ENCODE results near the gene NCKAP5.

Gene NCKAP5

GRCh38 chr2:133130548-133131246 is 437.6 kb downstream of the NCKAP5 start:
- no peak overlapping the region for H3K4me3 ChIP-seq (ENCODE audit: control insufficient read depth, low read depth, low read length)
- no peak for TF ChIP-seq CTCF (IDR thresholded peaks at IDR 0.05; ENCODE audit: control insufficient read depth, insufficient read depth, low read depth, low read length, missing control alignments)
- no peak for DNase-seq (ENCODE audit: low read depth)

GRCh38 chr2:133124446-133124845 is 443.8 kb downstream of the NCKAP5 start:
- no peak overlapping the region for H3K4me3 ChIP-seq (ENCODE audit: control insufficient read depth, low read depth, low read length)
- no peak for TF ChIP-seq CTCF (IDR thresholded peaks at IDR 0.05; ENCODE audit: control insufficient read depth, insufficient read depth, low read depth, low read length, missing control alignments)
- DNase-seq (ENCODE audit: low read depth) = no peak

- H3K4me3 ChIP-seq (ENCODE audit: control insufficient read depth, low read depth, low read length) = no peak overlapping the region
- no peak for DNase-seq (ENCODE audit: low read depth)
- TF ChIP-seq CTCF (IDR thresholded peaks at IDR 0.05; ENCODE audit: control insufficient read depth, insufficient read depth, low read depth, low read length, missing control alignments) = no peak
These were observed 444.4 kb downstream of the NCKAP5 start for GRCh38 chr2:133123904-133124303.

- TF ChIP-seq CTCF (IDR thresholded peaks at IDR 0.05; ENCODE audit: control insufficient read depth, insufficient read depth, low read depth, low read length, missing control alignments) = no peak
- DNase-seq (ENCODE audit: low read depth) = no peak
- H3K4me3 ChIP-seq (ENCODE audit: control insufficient read depth, low read depth, low read length) = no peak overlapping the region
These were observed 444.9 kb downstream of the NCKAP5 start for GRCh38 chr2:133123393-133123792.

- no peak for DNase-seq (ENCODE audit: low read depth)
- H3K4me3 ChIP-seq (ENCODE audit: control insufficient read depth, low read depth, low read length) = no peak overlapping the region
- TF ChIP-seq CTCF (IDR thresholded peaks at IDR 0.05; ENCODE audit: control insufficient read depth, insufficient read depth, low read depth, low read length, missing control alignments) = no peak
These were observed 445.7 kb downstream of the NCKAP5 start for GRCh38 chr2:133122529-133122928.

GRCh38 chr2:133120310-133120709 is 448.0 kb downstream of the NCKAP5 start:
- no peak for DNase-seq (ENCODE audit: low read depth)
- H3K4me3 ChIP-seq (ENCODE audit: control insufficient read depth, low read depth, low read length) = no peak overlapping the region
- TF ChIP-seq CTCF (IDR thresholded peaks at IDR 0.05; ENCODE audit: control insufficient read depth, insufficient read depth, low read depth, low read length, missing control alignments) = no peak
